ENCODE measurements around the gene TBC1D5. TPM values are rescaled to one million over a fixed set of nuclear protein-coding genes. Genes with fewer than 3 reads are reported as not detected.
"Not testable (repeated sequence)": the region's sequence is repeated elsewhere in the genome, so short reads cannot be mapped to it uniquely, and the experiment has no call there.

The TBC1D5 gene
- total RNA-seq, 1 experiment from 2014 or later, result 43.3 TPM

- H3K4me1 Mint-ChIP-seq (ENCODE audit: insufficient read depth, unreplicated experiment), result peaks cover 29% of the 10 kb centered on the region
- H3K27me3 Mint-ChIP-seq (ENCODE audit: insufficient read depth, unreplicated experiment), result no peaks in the 10 kb centered on the region
- H3K4me3 Mint-ChIP-seq (ENCODE audit: unreplicated experiment), result peak overlapping the region; percentile 22
- ChIA-PET CTCF (interaction anchor here (0.7 to 1.1 kb wide), 2 partner anchors 90 to 202 kb away, joined by 3 to 4 read pairs; no protein-coding TSS in a partner anchor), POLR2A (interaction anchor here (1.8 to 3.6 kb wide), 2 partner anchors 18 to 103 kb away, joined by 6 to 18 read pairs; partner anchors contain the start of gene TBC1D5)
- H3K36me3 Mint-ChIP-seq (ENCODE audit: insufficient read depth, unreplicated experiment), result peaks cover 7% of the 10 kb centered on the region
- no peaks in the 10 kb centered on the region for H3K9me3 Mint-ChIP-seq (ENCODE audit: unreplicated experiment)
- intact Hi-C loops (cut with micrococcal nuclease), result loop anchor here (5.0 kb wide), 1 partner anchor 57 kb away; no protein-coding TSS in a partner anchor
- H3K27ac Mint-ChIP-seq (ENCODE audit: low read depth, unreplicated experiment), result peak overlapping the region; percentile 92
- peak; percentile 97 for DNase-seq (ENCODE audit: unreplicated experiment)
- BruUV-seq (replicated peaks), result no TSS peak
- TF ChIP-seq CTCF (IDR thresholded peaks at IDR 0.05; ENCODE audit: unreplicated experiment), result no peak
Observed at GRCh38 chr3:17639765-17640164, 102.7 kb downstream of the TBC1D5 start.

DNA sequence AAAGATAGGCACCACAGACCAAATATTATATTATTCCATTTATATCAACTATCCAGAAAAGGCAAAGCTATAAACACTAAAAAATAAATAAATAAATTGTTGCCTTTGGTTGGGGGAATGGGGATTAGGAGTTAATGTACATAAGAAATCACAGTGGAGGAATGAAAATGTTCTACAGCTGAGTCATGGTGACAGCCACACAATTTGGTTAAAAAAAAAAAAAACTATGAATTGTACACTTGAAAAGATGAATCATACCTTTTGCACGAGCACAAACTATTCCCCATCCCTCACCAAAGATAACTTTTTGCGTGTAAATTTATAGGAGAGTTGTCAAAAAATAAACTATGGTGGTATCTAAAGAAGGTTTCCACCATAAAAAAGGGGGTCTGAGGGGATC, 103.2 kb downstream of the TBC1D5 start:
- Mint-ChIP-seq H3K4me1 (ENCODE audit: insufficient read depth, unreplicated experiment) (peaks cover 33% of the 10 kb centered on the region), H3K36me3 (ENCODE audit: insufficient read depth, unreplicated experiment) (peaks cover 7% of the 10 kb centered on the region), H3K4me3 (ENCODE audit: unreplicated experiment) (peak overlapping the region; percentile 22), H3K27ac (ENCODE audit: low read depth, unreplicated experiment) (peak overlapping the region; percentile 92), H3K27me3 (ENCODE audit: insufficient read depth, unreplicated experiment) (no peaks in the 10 kb centered on the region), H3K9me3 (ENCODE audit: unreplicated experiment) (no peaks in the 10 kb centered on the region)
- TF ChIP-seq CTCF (IDR thresholded peaks at IDR 0.05; ENCODE audit: unreplicated experiment), result no peak
- ChIA-PET CTCF (interaction anchor here (0.7 to 1.1 kb wide), 3 partner anchors 91 to 203 kb away, joined by 3 to 4 read pairs (median 3); no protein-coding TSS in a partner anchor), POLR2A (interaction anchor here (0.7 to 3.6 kb wide), 6 partner anchors 9 to 260 kb away, joined by 3 to 18 read pairs (median 3); partner anchors contain the start of gene TBC1D5)
- peak; percentile 64 for DNase-seq (ENCODE audit: unreplicated experiment)
- intact Hi-C loops (cut with micrococcal nuclease), result loop anchor here (5.0 kb wide), 1 partner anchor 57 kb away; no protein-coding TSS in a partner anchor
- BruUV-seq (replicated peaks), result TSS peak; percentile 64

GRCh38 chr3:17638356-17638755, 104.1 kb downstream of the TBC1D5 start:
- intact Hi-C loops (cut with micrococcal nuclease), result loop anchor here (5.0 kb wide), 1 partner anchor 56 kb away; no protein-coding TSS in a partner anchor
- no peak for TF ChIP-seq CTCF (IDR thresholded peaks at IDR 0.05; ENCODE audit: unreplicated experiment)
- H3K4me3 Mint-ChIP-seq (ENCODE audit: unreplicated experiment), result peak overlapping the region; percentile 22
- CTCF ChIA-PET, result interaction anchor here (0.6 to 0.9 kb wide), 3 partner anchors 181 to 204 kb away, joined by 3 read pairs; no protein-coding TSS in a partner anchor
- no TSS peak for BruUV-seq (replicated peaks)
- no peaks in the 10 kb centered on the region for H3K27me3 Mint-ChIP-seq (ENCODE audit: insufficient read depth, unreplicated experiment)
- POLR2A ChIA-PET, result interaction anchor here (0.6 to 3.6 kb wide), 6 partner anchors 8 to 1136 kb away, joined by 3 to 18 read pairs (median 4); partner anchors contain the start of gene TBC1D5
- DNase-seq (ENCODE audit: unreplicated experiment), result peak; percentile 43
- peaks cover 7% of the 10 kb centered on the region for H3K36me3 Mint-ChIP-seq (ENCODE audit: insufficient read depth, unreplicated experiment)
- H3K27ac Mint-ChIP-seq (ENCODE audit: low read depth, unreplicated experiment), result peak overlapping the region; percentile 92
- no peaks in the 10 kb centered on the region for H3K9me3 Mint-ChIP-seq (ENCODE audit: unreplicated experiment)
- peaks cover 36% of the 10 kb centered on the region for H3K4me1 Mint-ChIP-seq (ENCODE audit: insufficient read depth, unreplicated experiment)

DNA sequence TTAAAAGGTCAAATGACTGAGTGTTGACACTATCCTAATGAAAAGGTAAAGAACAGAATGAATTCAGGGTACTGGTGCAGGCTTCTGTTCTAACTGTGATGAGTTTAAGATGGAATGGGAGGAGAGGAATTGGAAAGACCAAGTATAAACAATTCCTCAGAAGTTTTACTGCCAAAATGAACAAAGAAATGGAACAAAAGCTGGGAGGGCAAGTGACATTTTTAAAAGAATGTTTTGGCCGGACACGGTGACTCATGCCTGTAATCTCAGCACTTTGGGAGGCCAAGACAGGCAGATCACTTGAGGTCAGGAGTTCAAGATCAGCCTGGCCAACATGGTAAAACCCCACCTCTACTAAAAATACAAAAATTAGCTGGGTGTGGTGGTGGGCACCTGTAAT, 106.8 kb downstream of the TBC1D5 start:
- peak; percentile 41 for DNase-seq (ENCODE audit: unreplicated experiment)

More for the DNA sequence above, 106.8 kb downstream of the TBC1D5 start:
- H3K36me3 Mint-ChIP-seq (ENCODE audit: insufficient read depth, unreplicated experiment); H3K9me3 Mint-ChIP-seq (ENCODE audit: unreplicated experiment); H3K4me3 Mint-ChIP-seq (ENCODE audit: unreplicated experiment); POLR2A ChIA-PET; BruUV-seq (replicated peaks); H3K27me3 Mint-ChIP-seq (ENCODE audit: insufficient read depth, unreplicated experiment): not testable (repeated sequence)
- H3K27ac Mint-ChIP-seq (ENCODE audit: low read depth, unreplicated experiment), result peak overlapping the region; percentile 65
- intact Hi-C loops (cut with micrococcal nuclease), result loop anchor here (5.0 kb wide), 1 partner anchor 53 kb away; no protein-coding TSS in a partner anchor
- H3K4me1 Mint-ChIP-seq (ENCODE audit: insufficient read depth, unreplicated experiment), result peaks cover 36% of the 10 kb centered on the region
- CTCF ChIA-PET, result interaction anchor here (0.7 to 1.8 kb wide), 3 partner anchors 9 to 209 kb away, joined by 4 to 6 read pairs (median 5); no protein-coding TSS in a partner anchor
